ENCODE measurements around the gene FBXL17.
"Not testable (repeated sequence)": the region's sequence is repeated elsewhere in the genome, so short reads cannot be mapped to it uniquely, and the experiment has no call there.

FBXL17 gene

GRCh38 chr5:108303611-108304010 is 78.3 kb downstream of the FBXL17 start:
- no peak for DNase-seq (ENCODE audit: low read depth in 2 of 2)

- no peak for DNase-seq (ENCODE audit: low read depth in 2 of 2)
Observed at GRCh38 chr5:108303086-108303485, 78.8 kb downstream of the FBXL17 start.

GRCh38 chr5:108297042-108297601 is 84.8 kb downstream of the FBXL17 start:
- no peak for DNase-seq (ENCODE audit: low read depth in 2 of 2)

- DNase-seq (ENCODE audit: low read depth in 2 of 2), result no peak
Observed at GRCh38 chr5:108295578-108296368, 86.1 kb downstream of the FBXL17 start.

GRCh38 chr5:108280960-108281569 is 100.8 kb downstream of the FBXL17 start:
- no peak for DNase-seq (ENCODE audit: low read depth in 2 of 2)

GRCh38 chr5:108280248-108280647 is 101.7 kb downstream of the FBXL17 start:
- DNase-seq (ENCODE audit: low read depth in 2 of 2), result no peak

GRCh38 chr5:108278285-108279240 is 103.3 kb downstream of the FBXL17 start:
- no peak for DNase-seq (ENCODE audit: low read depth in 2 of 2)

GRCh38 chr5:108276187-108277050 is 105.5 kb downstream of the FBXL17 start:
- no peak for DNase-seq (ENCODE audit: low read depth in 2 of 2)

GRCh38 chr5:108274080-108274479 is 107.8 kb downstream of the FBXL17 start:
- DNase-seq (ENCODE audit: low read depth in 2 of 2), result not testable (repeated sequence)

GRCh38 chr5:108271127-108271526 is 110.8 kb downstream of the FBXL17 start:
- no peak for DNase-seq (ENCODE audit: low read depth in 2 of 2)

- no peak for DNase-seq (ENCODE audit: low read depth in 2 of 2)
Observed at GRCh38 chr5:108266242-108266641, 115.7 kb downstream of the FBXL17 start.

GRCh38 chr5:108264533-108264932 is 117.4 kb downstream of the FBXL17 start:
- DNase-seq (ENCODE audit: low read depth in 2 of 2), result no peak

- DNase-seq (ENCODE audit: low read depth in 2 of 2), result no peak
Observed at GRCh38 chr5:108263338-108263737, 118.6 kb downstream of the FBXL17 start.

GRCh38 chr5:108260858-108261170 is 121.1 kb downstream of the FBXL17 start:
- DNase-seq (ENCODE audit: low read depth in 2 of 2), result no peak

- peak; percentile 48 to 52 for DNase-seq (ENCODE audit: low read depth in 2 of 2)
Observed at GRCh38 chr5:108260117-108260857, 121.6 kb downstream of the FBXL17 start.

GRCh38 chr5:108259306-108259705 is 122.6 kb downstream of the FBXL17 start:
- DNase-seq (ENCODE audit: low read depth in 2 of 2), result no peak

- no peak for DNase-seq (ENCODE audit: low read depth in 2 of 2)
Observed at GRCh38 chr5:108257996-108258395, 123.9 kb downstream of the FBXL17 start.

GRCh38 chr5:108255468-108255867 is 126.4 kb downstream of the FBXL17 start:
- no peak for DNase-seq (ENCODE audit: low read depth in 2 of 2)

GRCh38 chr5:108251350-108251749 is 130.5 kb downstream of the FBXL17 start:
- DNase-seq (ENCODE audit: low read depth in 2 of 2), result no peak

- DNase-seq (ENCODE audit: low read depth in 2 of 2), result no peak
Observed at GRCh38 chr5:108249785-108250426, 132.0 kb downstream of the FBXL17 start.
